Activated T-helper 1 cell treated with anti-CD3 and anti-CD28 coated beads, Interleukin-12 subunit alpha, Interleukin-12 subunit beta, Interleukin-2, Interleukin-4 antibody, amounts not matched to agents 30 ng/mL and 10 ng/mL and 1 ng/mL, durations not matched to agents 14 hours and 24 hours and 36 hours (primary cell): ENCODE results near the gene PDGFC. TPM values are rescaled to one million over a fixed set of nuclear protein-coding genes. Genes with fewer than 3 reads are reported as not detected.

ENCODE experiments used
- DNase-seq: peaks from one replicate; pipeline ENCODE4 v3.0.0; 2021; ENCODE audit warnings: low spot score
- H3K27ac Mint-ChIP-seq: one replicate; pipeline ENCODE4 v1.8.0; 2021; ENCODE audit warnings: mild to moderate bottlenecking, mixed read lengths
- H3K27me3 Mint-ChIP-seq: one replicate; pipeline ENCODE4 v1.8.0; 2022; ENCODE audit warnings: mild to moderate bottlenecking, moderate library complexity, mixed read lengths; ENCODE audit not compliant: insufficient read depth
- H3K36me3 Mint-ChIP-seq: one replicate; pipeline ENCODE4 v1.8.0; 2021; ENCODE audit warnings: low read depth, mixed read lengths
- H3K4me1 Mint-ChIP-seq: one replicate; pipeline ENCODE4 v1.8.0; 2021; ENCODE audit warnings: low read depth, mixed read lengths
- H3K4me3 Mint-ChIP-seq: one replicate; pipeline ENCODE4 v1.8.0; 2021; ENCODE audit warnings: mild to moderate bottlenecking, moderate library complexity, mixed read lengths
- H3K9me3 Mint-ChIP-seq: one replicate; pipeline ENCODE4 v1.8.0; 2021; ENCODE audit warnings: mixed read lengths
- intact Hi-C: fragments of 100-400 bp; cut with micrococcal nuclease; formaldehyde crosslinking; loops from one replicate; pipeline ENCODE4 v1.15.1; 2024
- total RNA-seq: library from RNA; stranded (reverse); gene quantifications from 2 replicates; pipeline ENCODE4 v1.2.3, GENCODE V29; 2022

The PDGFC gene
- total RNA-seq, 1 donor from 2014 or later = not detected

- Mint-ChIP-seq H3K4me1 (peaks cover 7% of the 10 kb centered on the region), H3K27ac (no peak overlapping the region), H3K36me3 (peaks cover 3% of the 10 kb centered on the region), H3K4me3 (no peak overlapping the region), H3K9me3 (no peaks in the 10 kb centered on the region), H3K27me3 (peaks cover 39% of the 10 kb centered on the region)
- DNase-seq = no peak
- intact Hi-C loops = loop anchor here (10.0 kb wide), 1 partner anchor 1015 kb away; the partner anchor contains the start of gene CTSO
These were observed 1.7 kb downstream of the PDGFC start for GRCh38 chr4:156969911-156970310.

GRCh38 chr4:156969101-156969500 lies 2.5 kb downstream of the PDGFC start:
- DNase-seq = no peak
- Mint-ChIP-seq H3K4me3 (no peak overlapping the region), H3K36me3 (peaks cover 3% of the 10 kb centered on the region), H3K27me3 (peaks cover 39% of the 10 kb centered on the region), H3K4me1 (peaks cover 7% of the 10 kb centered on the region), H3K27ac (no peak overlapping the region), H3K9me3 (no peaks in the 10 kb centered on the region)
- intact Hi-C loops = loop anchor here (10.0 kb wide), 1 partner anchor 1014 kb away; the partner anchor contains the start of gene CTSO

GRCh38 chr4:156968479-156968984 lies 3.1 kb downstream of the PDGFC start:
- no peak for DNase-seq
- Mint-ChIP-seq H3K27me3 (peaks cover 37% of the 10 kb centered on the region), H3K4me3 (no peak overlapping the region), H3K9me3 (no peaks in the 10 kb centered on the region), H3K36me3 (peaks cover 3% of the 10 kb centered on the region), H3K27ac (no peak overlapping the region), H3K4me1 (peaks cover 7% of the 10 kb centered on the region)
- intact Hi-C loops = loop anchor here (10.0 kb wide), 1 partner anchor 1014 kb away; the partner anchor contains the start of gene CTSO

- Mint-ChIP-seq H3K4me1 (peaks cover 7% of the 10 kb centered on the region), H3K36me3 (peaks cover 3% of the 10 kb centered on the region), H3K27ac (no peak overlapping the region), H3K27me3 (peaks cover 26% of the 10 kb centered on the region), H3K9me3 (no peaks in the 10 kb centered on the region), H3K4me3 (no peak overlapping the region)
- intact Hi-C loops = loop anchor here (10.0 kb wide), 1 partner anchor 1012 kb away; the partner anchor contains the start of gene CTSO
- no peak for DNase-seq
These were observed 4.8 kb downstream of the PDGFC start for GRCh38 chr4:156966836-156967235.

GRCh38 chr4:156963419-156963818 lies 8.2 kb downstream of the PDGFC start:
- no peak for DNase-seq
- Mint-ChIP-seq H3K9me3 (no peaks in the 10 kb centered on the region), H3K36me3 (no peaks in the 10 kb centered on the region), H3K4me1 (no peaks in the 10 kb centered on the region), H3K27me3 (peaks cover 2% of the 10 kb centered on the region), H3K4me3 (no peak overlapping the region), H3K27ac (no peak overlapping the region)
- intact Hi-C loops = loop anchor here (10.0 kb wide), 1 partner anchor 1009 kb away; the partner anchor contains the start of gene CTSO

GRCh38 chr4:156962528-156962974 lies 9.0 kb downstream of the PDGFC start:
- intact Hi-C loops = loop anchor here (10.0 kb wide), 1 partner anchor 1008 kb away; the partner anchor contains the start of gene CTSO
- Mint-ChIP-seq H3K27me3 (peaks cover 2% of the 10 kb centered on the region), H3K4me1 (no peaks in the 10 kb centered on the region), H3K27ac (no peak overlapping the region), H3K4me3 (no peak overlapping the region), H3K9me3 (no peaks in the 10 kb centered on the region), H3K36me3 (no peaks in the 10 kb centered on the region)
- no peak for DNase-seq

GRCh38 chr4:156962058-156962358 lies 9.6 kb downstream of the PDGFC start:
- H3K27me3 Mint-ChIP-seq = peaks cover 2% of the 10 kb centered on the region
- H3K27ac Mint-ChIP-seq = no peak overlapping the region
- intact Hi-C loops = loop anchor here (10.0 kb wide), 1 partner anchor 1007 kb away; the partner anchor contains the start of gene CTSO
- DNase-seq = no peak
- no peaks in the 10 kb centered on the region for H3K36me3 Mint-ChIP-seq
- H3K9me3 Mint-ChIP-seq = no peaks in the 10 kb centered on the region
- H3K4me3 Mint-ChIP-seq = no peak overlapping the region
- no peaks in the 10 kb centered on the region for H3K4me1 Mint-ChIP-seq

- Mint-ChIP-seq H3K4me1 (no peaks in the 10 kb centered on the region), H3K4me3 (no peak overlapping the region), H3K27ac (no peak overlapping the region), H3K36me3 (no peaks in the 10 kb centered on the region), H3K9me3 (no peaks in the 10 kb centered on the region), H3K27me3 (peaks cover 2% of the 10 kb centered on the region)
- intact Hi-C loops = loop anchor here (10.0 kb wide), 1 partner anchor 1007 kb away; the partner anchor contains the start of gene CTSO
- DNase-seq = no peak
These were observed 10.2 kb downstream of the PDGFC start for GRCh38 chr4:156961196-156962057.

- peaks cover 2% of the 10 kb centered on the region for H3K27me3 Mint-ChIP-seq
- no peak overlapping the region for H3K27ac Mint-ChIP-seq
- intact Hi-C loops = no loop called here
- H3K4me1 Mint-ChIP-seq = no peaks in the 10 kb centered on the region
- H3K9me3 Mint-ChIP-seq = no peaks in the 10 kb centered on the region
- H3K36me3 Mint-ChIP-seq = no peaks in the 10 kb centered on the region
- H3K4me3 Mint-ChIP-seq = no peak overlapping the region
- DNase-seq = no peak
These were observed 12.3 kb downstream of the PDGFC start for GRCh38 chr4:156959298-156959702.

- intact Hi-C loops = no loop called here
- H3K36me3 Mint-ChIP-seq = no peaks in the 10 kb centered on the region
These were observed 13.1 kb downstream of the PDGFC start for GRCh38 chr4:156958276-156959074.

GRCh38 chr4:156957556-156957955 lies 14.0 kb downstream of the PDGFC start:
- intact Hi-C loops = no loop called here
- H3K27ac Mint-ChIP-seq = no peak overlapping the region
- no peak for DNase-seq
- no peaks in the 10 kb centered on the region for H3K9me3 Mint-ChIP-seq
- no peaks in the 10 kb centered on the region for H3K36me3 Mint-ChIP-seq
- no peak overlapping the region for H3K4me3 Mint-ChIP-seq
- H3K4me1 Mint-ChIP-seq = no peaks in the 10 kb centered on the region
- no peaks in the 10 kb centered on the region for H3K27me3 Mint-ChIP-seq

More at GRCh38 chr4:156958276-156959074, 13.1 kb downstream of the PDGFC start:
- H3K4me3 Mint-ChIP-seq = no peak overlapping the region
- no peaks in the 10 kb centered on the region for H3K9me3 Mint-ChIP-seq
- no peaks in the 10 kb centered on the region for H3K4me1 Mint-ChIP-seq
- peaks cover 2% of the 10 kb centered on the region for H3K27me3 Mint-ChIP-seq
- no peak overlapping the region for H3K27ac Mint-ChIP-seq
- no peak for DNase-seq

GRCh38 chr4:156956826-156957368 lies 14.7 kb downstream of the PDGFC start:
- Mint-ChIP-seq H3K4me3 (no peak overlapping the region), H3K27me3 (no peaks in the 10 kb centered on the region), H3K36me3 (no peaks in the 10 kb centered on the region), H3K9me3 (no peaks in the 10 kb centered on the region), H3K4me1 (no peaks in the 10 kb centered on the region), H3K27ac (no peak overlapping the region)
- intact Hi-C loops = no loop called here
- no peak for DNase-seq
